Thyroid gland (tissue), 4 donors: ENCODE measurements around the gene AQP12B. TPM values are rescaled to one million over a fixed set of nuclear protein-coding genes. Genes with fewer than 3 reads are reported as not detected.
"Not testable (repeated sequence)": the region's sequence is repeated elsewhere in the genome, so short reads cannot be mapped to it uniquely, and the experiment has no call there.

Source experiments
- DNase-seq, 2 donors: peaks; one replicate each; pipeline ENCODE4 v3.0.0-alpha.2; 2019
- H3K27ac ChIP-seq, 3 donors: fragments of 200-600 bp; sonication (generic); 1 replicate in 2 of 3; 2 replicates in 1 of 3; pipeline ENCODE4 v1.5.1; 2016 to 2019; ENCODE audit warnings: mild to moderate bottlenecking in 1 of 3, moderate library complexity in 1 of 3
- H3K27me3 ChIP-seq: fragments of 200-600 bp; sonication (generic); one replicate; pipeline ENCODE4 v1.5.1; 2019
- H3K36me3 ChIP-seq, 2 donors: fragments of 200-600 bp; sonication (generic); one replicate each; pipeline ENCODE4 v1.5.1; 2016 to 2019
- H3K4me1 ChIP-seq, 2 donors: fragments of 200-600 bp; sonication (generic); one replicate each; pipeline ENCODE4 v1.5.1; 2017 to 2019
- H3K4me3 ChIP-seq, 3 donors: fragments of 200-600 bp; sonication (generic); replicated peaks in 1 of 3; 1 replicate in 2 of 3; 2 replicates in 1 of 3; pipeline ENCODE4 v1.5.1; 2016; ENCODE audit warnings: mild to moderate bottlenecking in 1 of 3
- H3K9me3 ChIP-seq: fragments of 200-600 bp; sonication (generic); one replicate; pipeline ENCODE4 v1.5.1; 2017
- CTCF ChIP-seq, 6 experiments: fragments of 200-600 bp in 3 of 6; fragments of 450-650 bp in 3 of 6; sonication (generic) in 3 of 6; IDR thresholded peaks; one replicate each; pipeline ENCODE4 v1.5.1; 2016 to 2019; ENCODE audit warnings: antibody characterized with exemption in 6 of 6, mild to moderate bottlenecking in 2 of 6, inconsistent platforms in 1 of 6, moderate library complexity in 1 of 6
- POLR2A ChIP-seq, 2 donors: fragments of 450-650 bp; IDR thresholded peaks; one replicate each; pipeline ENCODE4 v1.6.1; 2017; ENCODE audit warnings: antibody characterized with exemption in 2 of 2, mild to moderate bottlenecking in 2 of 2, moderate library complexity in 1 of 2
- WGBS, 2 donors: methylation state at CpG; one replicate each; pipeline ENCODE4 v1.1.5; 2017; 5-methylcytosine and 5-hydroxymethylcytosine counted together
- intact Hi-C: fragments of 100-400 bp; cut with DNase I; formaldehyde crosslinking; loops from one replicate; pipeline ENCODE4 v1.15.1; 2023
- total RNA-seq, 4 donors: library from RNA; depleted of rRNA; stranded (reverse); fragments of >200 nt; gene quantifications; one replicate each; pipeline ENCODE4 v1.2.3, GENCODE V29; 2016

The AQP12B gene
- total RNA-seq, 4 donors from 2014 or later: 0.13 TPM; not detected in 3

GRCh38 chr2:240663546-240664190, 19.0 kb downstream of the AQP12B start:
- Histone ChIP-seq H3K27ac (no peak overlapping the region), H3K4me1 (no peaks in the 10 kb centered on the region), H3K9me3 (no peaks in the 10 kb centered on the region), H3K4me3 (no peak overlapping the region), H3K36me3 (no peaks in the 10 kb centered on the region), H3K27me3 (no peaks in the 10 kb centered on the region)
- intact Hi-C loops: no loop called here
- no peak for DNase-seq
- TF ChIP-seq POLR2A (IDR thresholded peaks at IDR 0.05): no peak
- TF ChIP-seq CTCF (IDR thresholded peaks at IDR 0.05): no peak
- WGBS, 2 donors: 69 to 73% methylated on average over 6 of the region's 6 CpGs

- TF ChIP-seq POLR2A (IDR thresholded peaks at IDR 0.05) (no peak), CTCF (IDR thresholded peaks at IDR 0.05) (no peak)
- 85 to 87% methylated on average over 3 of the region's 3 CpGs for WGBS, 2 donors
- DNase-seq: no peak
- H3K4me3 ChIP-seq: no peak overlapping the region
- H3K4me1 ChIP-seq: no peaks in the 10 kb centered on the region
- H3K36me3 ChIP-seq: no peaks in the 10 kb centered on the region
- intact Hi-C loops: no loop called here
- H3K27ac ChIP-seq: no peak overlapping the region
- no peaks in the 10 kb centered on the region for H3K9me3 ChIP-seq
- no peaks in the 10 kb centered on the region for H3K27me3 ChIP-seq
These were observed 20.0 kb downstream of the AQP12B start for GRCh38 chr2:240662681-240663080.

GRCh38 chr2:240659883-240660282, 22.8 kb downstream of the AQP12B start:
- H3K9me3 ChIP-seq, H3K27me3 ChIP-seq: not testable (repeated sequence)
- 82 to 87% methylated on average over 7 of the region's 7 CpGs for whole genome bisulfite sequencing, 2 donors

GRCh38 chr2:240655931-240656886, 26.5 kb downstream of the AQP12B start:
- H3K4me1 ChIP-seq: no peaks in the 10 kb centered on the region
- no peak for TF ChIP-seq POLR2A (IDR thresholded peaks at IDR 0.05)
- intact Hi-C loops: no loop called here
- 83 to 85% methylated on average over 10 of the region's 10 CpGs for WGBS, 2 donors
- H3K4me3 ChIP-seq: no peak overlapping the region
- H3K27ac ChIP-seq: no peak overlapping the region
- H3K9me3 ChIP-seq: no peaks in the 10 kb centered on the region
- no peaks in the 10 kb centered on the region for H3K36me3 ChIP-seq
- DNase-seq: no peak
- no peaks in the 10 kb centered on the region for H3K27me3 ChIP-seq

More at GRCh38 chr2:240659883-240660282, 22.8 kb downstream of the AQP12B start:
- H3K36me3 ChIP-seq, intact Hi-C loops, H3K27ac ChIP-seq, H3K4me3 ChIP-seq, H3K4me1 ChIP-seq, DNase-seq: not testable (repeated sequence)

- no peak for TF ChIP-seq POLR2A (IDR thresholded peaks at IDR 0.05)
- TF ChIP-seq CTCF (IDR thresholded peaks at IDR 0.05): no peak
- no peak for DNase-seq
- 73 to 75% methylated on average over 2 to 3 of the region's 3 CpGs for WGBS, 2 donors
- no peaks in the 10 kb centered on the region for H3K36me3 ChIP-seq
- intact Hi-C loops: no loop called here
- no peaks in the 10 kb centered on the region for H3K9me3 ChIP-seq
- H3K4me1 ChIP-seq: no peaks in the 10 kb centered on the region
- H3K27me3 ChIP-seq: no peaks in the 10 kb centered on the region
- H3K4me3 ChIP-seq: no peak overlapping the region
- H3K27ac ChIP-seq: no peak overlapping the region
These were observed 31.5 kb downstream of the AQP12B start for GRCh38 chr2:240651185-240651584.
